ENCODE measurements around the gene STRIP2. TPM values are rescaled to one million over a fixed set of nuclear protein-coding genes. Genes with fewer than 3 reads are reported as not detected.

Gene STRIP2
- total and polyA plus RNA-seq, 9 of the 15 experiments (the other 6 are each of a cell fraction or from before 2014, with no cell fraction given), result 10.1 to 81.8 (median 42.3) TPM

DNA sequence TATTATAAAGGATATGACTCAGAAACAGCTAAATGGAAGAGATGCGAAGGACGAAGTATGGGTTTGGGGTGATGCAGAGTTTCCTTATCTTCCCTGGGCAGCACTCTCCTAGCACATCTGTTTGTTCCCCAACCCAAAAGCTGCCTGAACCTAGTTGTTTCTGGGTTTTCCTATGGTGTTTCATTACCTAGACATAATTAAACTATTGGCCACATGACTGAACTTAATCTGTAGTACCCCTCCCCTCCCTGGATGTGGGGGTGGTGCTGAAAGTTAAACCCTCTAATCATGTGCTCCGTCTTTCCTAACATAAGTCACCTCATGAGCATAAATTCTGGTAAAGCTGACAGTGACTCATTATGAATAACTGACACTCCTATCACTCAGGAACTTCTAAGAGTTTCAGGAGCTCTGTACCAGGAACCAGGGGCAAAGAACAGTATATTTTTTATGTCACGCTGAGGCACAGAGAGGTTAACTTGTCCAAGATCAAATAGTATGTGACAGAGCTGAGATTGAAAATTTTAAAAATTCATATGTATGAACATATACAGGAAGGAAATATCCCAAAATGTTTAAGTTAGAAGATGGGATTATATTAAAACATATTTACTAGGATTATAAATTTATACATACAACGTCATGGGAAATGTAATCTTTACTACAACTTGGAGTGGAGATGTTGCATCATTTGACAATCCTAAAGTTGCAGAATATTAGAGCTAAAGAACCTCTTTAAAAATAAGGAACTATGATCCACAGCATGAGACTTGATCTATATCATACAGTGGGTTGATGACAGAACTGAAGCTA, 4.8 kb downstream of the STRIP2 start (continued):
- TF ChIP-seq, protein P1, sequence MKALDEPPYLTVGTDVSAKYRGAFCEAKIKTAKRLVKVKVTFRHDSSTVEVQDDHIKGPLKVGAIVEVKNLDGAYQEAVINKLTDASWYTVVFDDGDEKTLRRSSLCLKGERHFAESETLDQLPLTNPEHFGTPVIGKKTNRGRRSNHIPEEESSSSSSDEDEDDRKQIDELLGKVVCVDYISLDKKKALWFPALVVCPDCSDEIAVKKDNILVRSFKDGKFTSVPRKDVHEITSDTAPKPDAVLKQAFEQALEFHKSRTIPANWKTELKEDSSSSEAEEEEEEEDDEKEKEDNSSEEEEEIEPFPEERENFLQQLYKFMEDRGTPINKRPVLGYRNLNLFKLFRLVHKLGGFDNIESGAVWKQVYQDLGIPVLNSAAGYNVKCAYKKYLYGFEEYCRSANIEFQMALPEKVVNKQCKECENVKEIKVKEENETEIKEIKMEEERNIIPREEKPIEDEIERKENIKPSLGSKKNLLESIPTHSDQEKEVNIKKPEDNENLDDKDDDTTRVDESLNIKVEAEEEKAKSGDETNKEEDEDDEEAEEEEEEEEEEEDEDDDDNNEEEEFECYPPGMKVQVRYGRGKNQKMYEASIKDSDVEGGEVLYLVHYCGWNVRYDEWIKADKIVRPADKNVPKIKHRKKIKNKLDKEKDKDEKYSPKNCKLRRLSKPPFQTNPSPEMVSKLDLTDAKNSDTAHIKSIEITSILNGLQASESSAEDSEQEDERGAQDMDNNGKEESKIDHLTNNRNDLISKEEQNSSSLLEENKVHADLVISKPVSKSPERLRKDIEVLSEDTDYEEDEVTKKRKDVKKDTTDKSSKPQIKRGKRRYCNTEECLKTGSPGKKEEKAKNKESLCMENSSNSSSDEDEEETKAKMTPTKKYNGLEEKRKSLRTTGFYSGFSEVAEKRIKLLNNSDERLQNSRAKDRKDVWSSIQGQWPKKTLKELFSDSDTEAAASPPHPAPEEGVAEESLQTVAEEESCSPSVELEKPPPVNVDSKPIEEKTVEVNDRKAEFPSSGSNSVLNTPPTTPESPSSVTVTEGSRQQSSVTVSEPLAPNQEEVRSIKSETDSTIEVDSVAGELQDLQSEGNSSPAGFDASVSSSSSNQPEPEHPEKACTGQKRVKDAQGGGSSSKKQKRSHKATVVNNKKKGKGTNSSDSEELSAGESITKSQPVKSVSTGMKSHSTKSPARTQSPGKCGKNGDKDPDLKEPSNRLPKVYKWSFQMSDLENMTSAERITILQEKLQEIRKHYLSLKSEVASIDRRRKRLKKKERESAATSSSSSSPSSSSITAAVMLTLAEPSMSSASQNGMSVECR (CRISPR knock-in tag; IDR thresholded peaks at IDR 0.05), result no peak
- TF ChIP-seq FIP1L1 (IDR thresholded peaks at IDR 0.05; ENCODE audit: low read depth, low read length, poor library complexity, severe bottlenecking) (no peak), ZBTB17 (CRISPR knock-in tag; IDR thresholded peaks at IDR 0.05) (peak; percentile 70; the same call in 1 of the 2 replicates), KLF10 (CRISPR knock-in tag; IDR thresholded peaks at IDR 0.05) (no peak), ATF7 (IDR thresholded peaks at IDR 0.05) (peak; percentile 88), ZSCAN32 (CRISPR knock-in tag; IDR thresholded peaks at IDR 0.05) (no peak), CHD4 (IDR thresholded peaks at IDR 0.05; ENCODE audit: insufficient read depth, insufficient replicate concordance, low read depth, low read length, poor library complexity, severe bottlenecking) (peak; percentile 49), PHF20 (IDR thresholded peaks at IDR 0.05; ENCODE audit: partially characterized antibody) (no peak), KAT7 (CRISPR knock-in tag; IDR thresholded peaks at IDR 0.05; ENCODE audit: borderline replicate concordance) (no peak), CAMTA2 (CRISPR knock-in tag; conservative IDR thresholded peaks at IDR 0.05) (no peak), RBM15 (IDR thresholded peaks at IDR 0.05; ENCODE audit: insufficient read depth, low read length) (no peak), THAP12 (CRISPR knock-in tag; IDR thresholded peaks at IDR 0.05) (no peak), HDGF (IDR thresholded peaks at IDR 0.05) (no peak), ZBTB1 (CRISPR knock-in tag; IDR thresholded peaks at IDR 0.05; ENCODE audit: borderline replicate concordance, low read depth) (no peak), NEUROD1 (IDR thresholded peaks at IDR 0.05; ENCODE audit: borderline replicate concordance, low read depth, low read length, partially characterized antibody) (peak; percentile 75), CHD2 (IDR thresholded peaks at IDR 0.05; ENCODE audit: low read depth, low read length) (no peak), DEAF1 (CRISPR knock-in tag; IDR thresholded peaks at IDR 0.05) (peak; percentile 13; the same call in 1 of the 2 replicates)
- TF ChIP-seq, protein P2, sequence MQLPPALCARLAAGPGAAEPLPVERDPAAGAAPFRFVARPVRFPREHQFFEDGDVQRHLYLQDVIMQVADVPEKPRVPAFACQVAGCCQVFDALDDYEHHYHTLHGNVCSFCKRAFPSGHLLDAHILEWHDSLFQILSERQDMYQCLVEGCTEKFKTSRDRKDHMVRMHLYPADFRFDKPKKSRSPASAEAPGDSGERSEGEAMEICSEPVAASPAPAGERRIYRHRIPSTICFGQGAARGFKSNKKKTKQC (CRISPR knock-in tag; IDR thresholded peaks at IDR 0.05), result no peak

All from K562 (cell line).